Right lobe of liver (tissue), 4 donors: ENCODE results near the gene TGFB1I1.

Experiments used
- POLR2A ChIP-seq: fragments of 450-650 bp; IDR thresholded peaks from one replicate; pipeline ENCODE4 v1.6.1; 2017; ENCODE audit warnings: antibody characterized with exemption, mild to moderate bottlenecking
- TF ChIP-seq, protein P1 (sequence below), 4 donors: fragments of 200-600 bp in 3 of 4; fragments of 450-650 bp in 1 of 4; IDR thresholded peaks; one replicate each; pipeline versions ENCODE4 v1.5.1 to v1.8.0; 2016 to 2022; ENCODE audit warnings: antibody characterized with exemption in 4 of 4, mild to moderate bottlenecking in 2 of 4
- donor health status: DM: no; HTN: no; CAD: no.
- donor health status: DM: no; HTN: no; CAD: no.
- donor health status: DM: no; HTN: yes; CAD: no.

DNA sequence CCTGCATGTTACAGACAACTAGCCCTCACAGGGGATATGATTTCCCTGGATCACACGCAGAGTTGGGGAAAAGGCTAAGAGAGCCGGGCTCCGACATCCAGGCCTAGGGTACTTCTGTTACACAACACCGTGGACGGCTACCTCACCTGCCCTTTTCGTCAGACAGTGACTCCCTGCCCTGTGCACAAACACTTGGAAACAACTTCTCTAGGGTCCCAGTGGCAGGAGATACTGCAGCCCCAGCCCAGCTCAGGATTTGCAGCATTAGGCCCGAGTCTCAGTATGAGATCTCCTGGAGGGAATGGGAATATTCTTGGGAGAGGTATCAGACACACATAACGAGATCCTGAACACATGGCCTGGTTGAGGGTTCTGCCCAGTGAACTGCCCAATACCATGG lies 28.0 kb downstream of the TGFB1I1 start:
- TF ChIP-seq, protein P1, sequence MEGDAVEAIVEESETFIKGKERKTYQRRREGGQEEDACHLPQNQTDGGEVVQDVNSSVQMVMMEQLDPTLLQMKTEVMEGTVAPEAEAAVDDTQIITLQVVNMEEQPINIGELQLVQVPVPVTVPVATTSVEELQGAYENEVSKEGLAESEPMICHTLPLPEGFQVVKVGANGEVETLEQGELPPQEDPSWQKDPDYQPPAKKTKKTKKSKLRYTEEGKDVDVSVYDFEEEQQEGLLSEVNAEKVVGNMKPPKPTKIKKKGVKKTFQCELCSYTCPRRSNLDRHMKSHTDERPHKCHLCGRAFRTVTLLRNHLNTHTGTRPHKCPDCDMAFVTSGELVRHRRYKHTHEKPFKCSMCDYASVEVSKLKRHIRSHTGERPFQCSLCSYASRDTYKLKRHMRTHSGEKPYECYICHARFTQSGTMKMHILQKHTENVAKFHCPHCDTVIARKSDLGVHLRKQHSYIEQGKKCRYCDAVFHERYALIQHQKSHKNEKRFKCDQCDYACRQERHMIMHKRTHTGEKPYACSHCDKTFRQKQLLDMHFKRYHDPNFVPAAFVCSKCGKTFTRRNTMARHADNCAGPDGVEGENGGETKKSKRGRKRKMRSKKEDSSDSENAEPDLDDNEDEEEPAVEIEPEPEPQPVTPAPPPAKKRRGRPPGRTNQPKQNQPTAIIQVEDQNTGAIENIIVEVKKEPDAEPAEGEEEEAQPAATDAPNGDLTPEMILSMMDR (IDR thresholded peaks at IDR 0.05) = no peak
- TF ChIP-seq POLR2A = no peak
